HG03571 (cell line): ENCODE results near the gene ZC3H4.

Experiments
- ATAC-seq: cut with Tn5 transposase; IDR thresholded peaks from one replicate; pipeline ENCODE4 v1.9.1; 2021; ENCODE audit not compliant: unreplicated experiment

ZC3H4 gene

GRCh38 chr19:47022541-47023447 lies 90.8 kb downstream of the ZC3H4 start:
- ATAC-seq, result no peak

DNA sequence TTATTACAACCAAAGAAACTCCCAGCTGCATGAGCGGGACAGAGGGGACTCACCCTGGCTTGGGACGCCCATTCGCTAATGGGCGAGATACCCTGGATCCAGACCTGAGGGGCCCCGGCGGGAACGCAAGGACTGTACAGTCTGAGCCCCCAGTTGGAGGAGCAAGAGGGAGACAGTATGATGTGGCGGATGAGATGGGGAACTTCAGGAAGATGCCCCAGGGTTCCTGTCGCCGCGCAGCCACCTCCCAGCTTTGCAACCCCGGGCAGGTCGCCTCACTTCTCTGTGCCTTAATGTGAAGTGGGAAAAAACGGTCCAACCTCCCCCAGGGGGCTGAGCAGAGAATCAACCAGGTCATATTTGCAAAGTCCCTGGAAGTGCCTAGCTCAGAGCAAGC lies 91.4 kb downstream of the ZC3H4 start:
- ATAC-seq, result no peak

GRCh38 chr19:47021536-47022139 lies 91.9 kb downstream of the ZC3H4 start:
- ATAC-seq, result no peak

- ATAC-seq, result no peak
Observed at GRCh38 chr19:47020992-47021496, 92.5 kb downstream of the ZC3H4 start.

GRCh38 chr19:47020132-47020805 lies 93.3 kb downstream of the ZC3H4 start:
- ATAC-seq, result no peak

GRCh38 chr19:47019431-47020041 lies 94.0 kb downstream of the ZC3H4 start, which contains the start of gene NPAS1:
NPAS1 (plus strand) TSS chr19:47019837; CDS start chr19:47021048, 1,211 bp downstream.
- ATAC-seq, result no peak

DNA sequence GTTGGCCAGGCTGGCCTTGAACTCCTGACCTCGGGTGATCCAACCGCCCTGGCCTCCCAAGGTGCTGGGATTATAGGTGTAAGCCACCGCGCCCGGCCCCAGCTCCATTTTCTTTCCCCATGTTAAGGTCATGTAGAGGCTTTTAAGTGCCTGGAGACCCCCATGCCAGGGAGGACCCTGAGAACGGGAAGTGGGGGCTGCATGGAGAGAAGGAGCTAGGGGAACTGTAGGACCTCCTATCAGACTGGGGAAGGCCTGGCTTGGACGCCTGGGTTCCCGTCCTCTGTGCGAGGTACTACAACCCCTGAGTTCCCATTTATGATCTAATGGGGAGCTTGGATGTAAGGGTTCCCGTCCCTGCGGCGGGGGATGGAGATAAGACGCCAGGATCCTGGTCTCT lies 94.7 kb downstream of the ZC3H4 start:
- no peak for ATAC-seq
